ENCODE measurements around the gene MYG1.

The MYG1 gene

GRCh38 chr12:53355121-53355520 lies 55.6 kb downstream of the MYG1 start:
- H3K4me3 ChIP-seq (ENCODE audit: low read depth, low read length), result no peak overlapping the region
- ChIA-PET POLR2A (no interaction called here), CTCF (interaction anchor here (0.8 to 16.2 kb wide), 9 partner anchors 10 to 152 kb away, joined by 3 to 593 read pairs (median 19); partner anchors contain the start of genes AAAS, AMHR2 and NPFF)
- TF ChIP-seq CTCF (IDR thresholded peaks at IDR 0.05; ENCODE audit: insufficient read depth, low read length, missing control alignments), result no peak
- no peak for DNase-seq (ENCODE audit: low read depth, low spot score)

All from AG04449 (cell line).